Osteoblast (primary cell): ENCODE data around the gene POLA1. TPM values are rescaled to one million over a fixed set of nuclear protein-coding genes. Genes with fewer than 3 reads are reported as not detected.
A peak's percentile ranks its signal among the peaks of the same experiment; 100 is the strongest.

Experiments
- DNase-seq: peaks from one replicate; pipeline ENCODE4 v3.0.0; 2011; ENCODE audit warnings: low spot score, mixed read lengths; ENCODE audit not compliant: insufficient read length; ENCODE audit errors: missing footprints
- H2AFZ ChIP-seq: 2 replicates; pipeline ENCODE4 v1.6.0; 2011; ENCODE audit warnings: mild to moderate bottlenecking, low read length
- H3K27ac ChIP-seq: 2 replicates; pipeline ENCODE4 v1.5.1; 2011; ENCODE audit warnings: mild to moderate bottlenecking, low read depth, low read length, moderate library complexity
- H3K27me3 ChIP-seq: 2 replicates; pipeline ENCODE4 v1.6.0; 2012; ENCODE audit warnings: mild to moderate bottlenecking, control low read depth, inconsistent platforms, low read length, moderate library complexity; ENCODE audit not compliant: insufficient read depth
- H3K36me3 ChIP-seq: 2 replicates; pipeline ENCODE4 v1.5.1; 2011; ENCODE audit warnings: mild to moderate bottlenecking, low read length, control low read depth, moderate library complexity; ENCODE audit not compliant: insufficient read depth
- H3K4me1 ChIP-seq: 2 replicates; pipeline ENCODE4 v1.5.1; 2011; ENCODE audit warnings: mild to moderate bottlenecking, low read length, control low read depth, moderate library complexity; ENCODE audit not compliant: insufficient read depth
- H3K4me2 ChIP-seq: 2 replicates; pipeline ENCODE4 v1.6.0; 2011; ENCODE audit warnings: mild to moderate bottlenecking, low read length; ENCODE audit not compliant: insufficient read depth
- H3K4me3 ChIP-seq: fragments of 200-600 bp; sonication (generic); 3 replicates; pipeline ENCODE4 v1.5.1; 2012; ENCODE audit warnings: mild to moderate bottlenecking, low read length, inconsistent platforms; ENCODE audit not compliant: insufficient read depth
- H3K79me2 ChIP-seq: 2 replicates; pipeline ENCODE4 v1.6.0; 2012; ENCODE audit warnings: mild to moderate bottlenecking, low read length, control low read depth, inconsistent platforms; ENCODE audit not compliant: insufficient read depth
- H3K9me3 ChIP-seq: 2 replicates; pipeline ENCODE4 v1.5.1; 2011; ENCODE audit warnings: low read depth, low read length, control low read depth
- H4K20me1 ChIP-seq: 2 replicates; pipeline ENCODE4 v1.6.0; 2012; ENCODE audit warnings: mild to moderate bottlenecking, low read length, control low read depth; ENCODE audit not compliant: insufficient read depth
- total RNA-seq: library from RNA; depleted of rRNA; stranded (reverse); fragments of >200 nt; gene quantifications from 2 replicates; pipeline ENCODE4 v1.2.3, GENCODE V29; 2012
- TF ChIP-seq, protein P1 (sequence below): IDR thresholded peaks from 2 replicates; pipeline ENCODE4 v1.5.1; 2011; ENCODE audit warnings: mild to moderate bottlenecking, low read depth, low read length, moderate library complexity; ENCODE audit errors: extremely low read depth

POLA1 gene
- total RNA-seq, 1 donor, result 11.9 TPM

DNA sequence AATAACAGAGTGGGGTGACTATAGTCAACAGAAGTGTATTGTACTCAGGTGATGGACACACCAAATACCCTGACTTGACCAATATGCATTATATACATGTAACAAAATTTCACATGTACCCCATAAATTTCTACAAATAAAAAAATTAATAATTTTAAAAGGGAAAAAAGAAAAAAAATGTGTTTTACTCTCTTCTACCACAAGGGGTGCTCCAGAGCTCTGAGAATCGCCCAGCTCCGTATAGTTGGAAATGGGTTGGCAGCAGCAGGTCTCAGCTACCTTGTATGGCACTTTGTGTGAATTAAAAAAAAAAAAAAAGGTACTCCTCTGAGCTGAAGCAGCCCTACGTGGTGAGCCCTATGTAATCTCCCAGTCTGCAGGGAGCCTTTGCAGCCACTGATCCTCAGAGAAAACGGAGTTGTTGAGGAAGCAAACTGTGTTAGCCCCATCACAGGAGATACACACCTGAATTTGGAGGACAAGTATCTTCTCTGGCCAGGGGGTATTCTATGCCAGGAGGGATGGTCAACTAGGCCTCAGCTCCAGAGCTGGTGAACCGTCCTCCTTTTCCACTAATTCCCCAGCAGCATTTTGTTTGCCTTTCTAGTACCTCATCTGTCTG lies 17.2 kb upstream of the POLA1 start:
- H3K27me3 ChIP-seq, result no peaks in the 10 kb centered on the region
- no peak for DNase-seq
- H3K4me2 ChIP-seq, result no peak overlapping the region
- H3K9me3 ChIP-seq, result no peaks in the 10 kb centered on the region
- H3K4me1 ChIP-seq, result no peaks in the 10 kb centered on the region
- no peaks in the 10 kb centered on the region for H3K79me2 ChIP-seq
- H3K4me3 ChIP-seq, result no peak overlapping the region
- no peak overlapping the region for H2AFZ ChIP-seq
- H3K36me3 ChIP-seq, result no peaks in the 10 kb centered on the region
- no peak overlapping the region for H3K27ac ChIP-seq
- TF ChIP-seq, protein P1, sequence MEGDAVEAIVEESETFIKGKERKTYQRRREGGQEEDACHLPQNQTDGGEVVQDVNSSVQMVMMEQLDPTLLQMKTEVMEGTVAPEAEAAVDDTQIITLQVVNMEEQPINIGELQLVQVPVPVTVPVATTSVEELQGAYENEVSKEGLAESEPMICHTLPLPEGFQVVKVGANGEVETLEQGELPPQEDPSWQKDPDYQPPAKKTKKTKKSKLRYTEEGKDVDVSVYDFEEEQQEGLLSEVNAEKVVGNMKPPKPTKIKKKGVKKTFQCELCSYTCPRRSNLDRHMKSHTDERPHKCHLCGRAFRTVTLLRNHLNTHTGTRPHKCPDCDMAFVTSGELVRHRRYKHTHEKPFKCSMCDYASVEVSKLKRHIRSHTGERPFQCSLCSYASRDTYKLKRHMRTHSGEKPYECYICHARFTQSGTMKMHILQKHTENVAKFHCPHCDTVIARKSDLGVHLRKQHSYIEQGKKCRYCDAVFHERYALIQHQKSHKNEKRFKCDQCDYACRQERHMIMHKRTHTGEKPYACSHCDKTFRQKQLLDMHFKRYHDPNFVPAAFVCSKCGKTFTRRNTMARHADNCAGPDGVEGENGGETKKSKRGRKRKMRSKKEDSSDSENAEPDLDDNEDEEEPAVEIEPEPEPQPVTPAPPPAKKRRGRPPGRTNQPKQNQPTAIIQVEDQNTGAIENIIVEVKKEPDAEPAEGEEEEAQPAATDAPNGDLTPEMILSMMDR, result peak; percentile 59
- H4K20me1 ChIP-seq, result no peaks in the 10 kb centered on the region

DNA sequence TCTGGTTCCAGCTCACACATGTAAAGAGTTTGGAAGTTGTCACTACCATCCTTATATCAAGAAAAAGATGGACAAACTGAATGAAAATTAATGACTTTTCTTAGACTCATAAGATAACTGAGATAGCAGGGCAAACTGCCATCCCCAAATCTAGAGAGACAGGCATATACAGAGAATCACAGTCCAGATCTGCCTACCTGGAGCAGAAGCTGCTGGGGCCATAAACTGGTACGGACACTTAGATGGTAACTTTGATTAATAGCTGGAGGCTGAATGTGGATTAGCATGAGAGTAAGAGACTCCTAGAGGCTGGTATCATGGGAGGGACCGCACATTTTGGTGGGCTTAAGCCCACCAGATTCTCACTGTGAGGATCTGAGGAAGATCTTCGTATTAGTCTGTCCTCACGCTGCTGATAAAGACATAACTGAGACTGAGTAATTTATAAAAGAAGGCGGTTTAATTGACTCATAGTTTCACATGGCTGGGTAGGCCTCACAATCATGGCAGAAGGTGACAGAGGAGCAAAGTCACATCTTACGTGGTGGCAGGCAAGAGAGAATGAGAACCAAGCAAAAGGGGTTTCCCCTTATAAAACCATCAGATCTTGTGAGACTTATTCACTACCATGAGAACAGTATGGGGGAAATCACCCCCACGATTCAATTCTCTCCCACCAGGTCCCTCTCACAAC lies 10.8 kb upstream of the POLA1 start:
- H2AFZ ChIP-seq, result no peak overlapping the region
- no peaks in the 10 kb centered on the region for H3K79me2 ChIP-seq
- H3K9me3 ChIP-seq, result no peaks in the 10 kb centered on the region
- no peaks in the 10 kb centered on the region for H3K27me3 ChIP-seq
- no peak for DNase-seq
- H3K4me1 ChIP-seq, result no peaks in the 10 kb centered on the region
- no peaks in the 10 kb centered on the region for H4K20me1 ChIP-seq
- H3K4me2 ChIP-seq, result no peak overlapping the region
- TF ChIP-seq, protein P1, result no peak
- no peaks in the 10 kb centered on the region for H3K36me3 ChIP-seq
- no peak overlapping the region for H3K4me3 ChIP-seq
- no peak overlapping the region for H3K27ac ChIP-seq

- Histone ChIP-seq H3K27ac (no peak overlapping the region), H3K27me3 (no peaks in the 10 kb centered on the region), H3K36me3 (no peaks in the 10 kb centered on the region), H3K9me3 (no peaks in the 10 kb centered on the region), H4K20me1 (no peaks in the 10 kb centered on the region), H3K4me3 (no peak overlapping the region), H3K79me2 (no peaks in the 10 kb centered on the region), H2AFZ (no peak overlapping the region), H3K4me1 (no peaks in the 10 kb centered on the region), H3K4me2 (no peak overlapping the region)
- DNase-seq, result no peak
- TF ChIP-seq, protein P1, result no peak
Observed at GRCh38 chrX:24684048-24684447, 9.7 kb upstream of the POLA1 start.

DNA sequence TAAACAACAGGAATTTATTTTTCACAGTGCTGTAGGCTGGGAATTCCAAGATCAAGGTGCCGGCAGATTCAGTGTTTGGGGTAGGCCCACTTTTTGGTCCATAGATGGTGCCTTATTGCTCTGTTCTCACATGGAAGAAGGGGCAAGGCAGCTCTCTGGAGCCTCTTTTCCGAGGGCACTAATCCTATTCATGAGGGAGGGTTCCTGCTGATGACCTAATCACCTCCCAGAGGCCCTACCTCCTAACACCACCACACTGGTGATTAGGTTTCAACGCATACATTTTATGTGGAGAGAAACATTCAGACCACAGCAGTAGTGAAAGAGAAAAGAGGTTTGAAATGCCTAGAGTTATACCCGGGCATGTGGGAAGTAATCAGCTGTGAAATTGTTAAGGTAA lies 1.4 kb upstream of the POLA1 start:
- H3K9me3 ChIP-seq, result no peaks in the 10 kb centered on the region
- peak overlapping the region; percentile 59 for H2AFZ ChIP-seq
- H3K79me2 ChIP-seq, result peaks cover 29% of the 10 kb centered on the region
- no peaks in the 10 kb centered on the region for H4K20me1 ChIP-seq
- no peak for DNase-seq
- no peaks in the 10 kb centered on the region for H3K27me3 ChIP-seq
- H3K4me1 ChIP-seq, result no peaks in the 10 kb centered on the region
- TF ChIP-seq, protein P1, result no peak
- H3K27ac ChIP-seq, result no peak overlapping the region
- H3K36me3 ChIP-seq, result no peaks in the 10 kb centered on the region
- H3K4me2 ChIP-seq, result no peak overlapping the region
- H3K4me3 ChIP-seq, result no peak overlapping the region
